NCI-H1417 (cell line): Measurements from ENCODE around the gene CPT1A.

Experiments used
- DNase-seq, 3 experiments: peaks; one replicate each; lab custom pipeline; 2025; lab: John Stamatoyannopoulos, UW

Gene CPT1A

DNA sequence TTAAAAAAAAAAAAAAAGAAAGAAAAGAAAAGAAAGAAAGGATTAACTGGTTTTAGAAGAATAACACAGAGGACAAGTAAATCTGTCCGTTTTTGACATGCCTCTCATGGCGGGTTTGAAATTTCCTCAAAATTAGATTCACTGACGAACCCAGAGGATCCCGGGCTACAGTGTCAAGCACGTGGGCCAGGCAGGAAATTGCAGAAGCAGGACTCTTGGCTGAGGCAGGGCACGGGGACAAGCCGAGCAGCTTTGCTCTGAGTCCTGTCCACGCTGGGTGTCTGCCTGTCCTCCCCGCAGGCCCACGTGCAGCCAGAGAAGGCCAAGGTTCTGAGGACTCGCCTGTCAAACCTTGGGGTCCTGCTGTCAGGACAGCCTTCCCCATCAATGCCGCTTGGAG lies 132.7 kb downstream of the CPT1A start:
- no peak for DNase-seq

DNA sequence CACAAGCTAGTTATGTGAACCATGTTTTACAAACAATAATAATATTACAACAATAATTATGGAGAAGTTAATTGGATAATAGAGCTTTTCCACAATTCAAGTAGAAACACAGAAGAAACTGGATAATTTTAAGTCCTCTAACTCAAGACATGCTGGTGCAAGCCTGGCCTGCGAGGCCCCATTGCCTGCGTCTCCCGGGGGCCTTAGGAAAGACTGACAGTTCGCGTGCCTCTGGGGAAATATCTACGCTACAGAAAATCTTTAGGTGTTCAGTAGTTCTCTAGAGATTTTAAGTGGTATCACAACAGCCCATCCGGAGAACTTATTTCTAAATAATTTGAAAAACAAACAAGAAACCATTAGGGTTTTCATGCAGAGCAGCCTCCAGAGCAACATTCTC lies 134.2 kb downstream of the CPT1A start:
- no peak for DNase-seq

DNA sequence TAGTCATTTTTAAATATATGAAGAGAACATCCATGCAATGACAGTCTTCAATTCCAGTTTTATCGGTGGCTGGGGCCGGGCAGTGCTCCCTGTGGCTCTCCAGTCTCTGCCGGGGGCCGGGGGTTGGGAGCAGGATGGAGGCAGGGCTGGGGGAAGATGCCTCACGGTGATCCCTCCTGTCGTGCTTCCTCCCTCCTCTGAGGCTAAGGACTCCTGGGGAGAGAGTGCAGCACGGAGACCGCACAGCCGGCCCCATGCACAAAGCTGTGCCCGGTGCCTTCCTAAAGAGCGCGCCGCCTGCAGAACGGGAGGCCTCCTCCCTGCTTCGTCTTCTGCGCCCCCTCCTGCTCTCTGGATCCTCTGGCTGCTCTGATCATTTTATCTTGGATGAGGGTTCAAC lies 136.8 kb downstream of the CPT1A start:
- no peak for DNase-seq
